ENCODE data around the gene PHETA1. TPM values are rescaled to one million over a fixed set of nuclear protein-coding genes. Genes with fewer than 3 reads are reported as not detected.

The PHETA1 gene
- total and polyA plus RNA-seq, 10 of the 15 experiments (the other 5 are each of a cell fraction or from before 2014, with no cell fraction given): 0.02 to 1.3 (median 0.51) TPM; not detected in 1

DNA sequence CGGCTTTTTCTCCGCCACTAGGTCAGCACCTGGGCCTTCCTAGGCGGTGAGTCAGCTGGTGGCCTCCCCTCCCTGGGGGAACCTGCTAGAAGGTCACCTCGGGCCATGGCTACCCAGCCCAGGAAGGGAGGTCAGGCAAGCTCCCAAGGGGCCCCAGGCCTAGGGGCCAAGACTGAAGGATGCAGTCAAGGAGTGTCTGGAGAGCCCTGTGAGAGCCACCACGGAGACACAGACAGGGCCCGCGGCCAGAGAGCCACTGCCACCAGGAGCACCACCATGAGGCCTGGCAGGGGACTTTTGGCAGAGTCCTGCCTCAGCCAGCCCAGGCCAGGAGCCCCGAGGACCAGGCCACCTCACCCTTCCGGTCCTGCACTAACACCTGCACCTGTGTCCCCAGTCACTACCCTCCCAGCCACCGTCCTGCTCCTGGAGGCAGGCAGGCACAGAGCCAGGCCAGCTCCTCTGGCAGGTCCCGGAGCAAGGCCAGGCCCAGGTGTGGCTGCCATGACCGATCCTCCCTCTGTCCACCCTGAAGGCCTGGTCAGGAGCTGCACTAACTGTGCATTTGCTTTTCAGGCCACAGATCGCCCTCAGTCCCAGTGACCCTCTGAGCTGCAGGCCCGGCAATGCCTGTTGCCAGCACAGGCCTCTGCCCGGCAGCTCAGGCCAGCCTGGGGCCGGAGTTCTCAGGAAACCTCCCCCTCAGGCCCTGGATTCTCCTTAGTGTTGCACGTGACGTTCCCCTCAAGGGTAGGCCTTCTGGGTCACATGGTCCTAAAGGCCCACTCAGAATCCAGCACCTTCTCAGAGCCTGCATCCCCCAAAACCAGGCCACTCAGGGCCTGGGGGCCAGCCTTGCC is 6.9 kb downstream of the PHETA1 start:
- in situ Hi-C loops (cut with MboI) (no loop called here), intact Hi-C loops (cut with micrococcal nuclease; ENCODE audit: unreplicated experiment) (no loop called here)
- WGBS (ENCODE audit: insufficient coverage, insufficient replicate concordance, low lambda C conversion rate, missing lambda C conversion rate): 63% methylated on average over 18 of the region's 18 CpGs
- Histone ChIP-seq H3K4me1 (ENCODE audit: control insufficient read depth, insufficient read depth, low read length) (no peaks in the 10 kb centered on the region), H3K27me3 (replicated peaks in 1 of 2; ENCODE audit: control insufficient read depth in 2 of 2, insufficient read depth in 2 of 2, low read length in 1 of 2) (no peaks in the 10 kb centered on the region; a peak in 1 of 4 replicates), H2AFZ (ENCODE audit: control insufficient read depth, low read depth, low read length) (no peak overlapping the region), H3K79me2 (ENCODE audit: control insufficient read depth, insufficient read depth, low read length) (no peaks in the 10 kb centered on the region), H3K36me3 (ENCODE audit: control insufficient read depth in 2 of 2, insufficient read depth in 2 of 2, low read length in 1 of 2) (no peaks in the 10 kb centered on the region), H3K9me3 (replicated peaks; ENCODE audit: control insufficient read depth, insufficient read depth, low read length) (no peaks in the 10 kb centered on the region), H3K9ac (ENCODE audit: control insufficient read depth, insufficient read depth, low read length) (no peak overlapping the region), H3K4me3 (no peak overlapping the region), H4K20me1 (ENCODE audit: control insufficient read depth, insufficient read depth) (no peaks in the 10 kb centered on the region), H3K27ac (ENCODE audit: control insufficient read depth, insufficient read depth) (no peak overlapping the region), H3K4me2 (ENCODE audit: control insufficient read depth, insufficient read depth) (no peak overlapping the region)
- CTCF ChIA-PET: no interaction called here
- SMC1A ChIA-PET (ENCODE audit: uncharacterized antibody, unreplicated experiment): no interaction called here
- TF ChIP-seq CHD4 (IDR thresholded peaks at IDR 0.05) (no peak), PAX5 (IDR thresholded peaks at IDR 0.05; ENCODE audit: borderline replicate concordance, low read depth, low read length) (no peak), CBX5 (IDR thresholded peaks at IDR 0.05; ENCODE audit: low read depth) (no peak), DPF2 (IDR thresholded peaks at IDR 0.05) (no peak), NFYA (IDR thresholded peaks at IDR 0.05; ENCODE audit: borderline replicate concordance, low read depth, low read length) (no peak), SREBF2 (IDR thresholded peaks at IDR 0.05; ENCODE audit: low read length) (no peak), EP300 (IDR thresholded peaks at IDR 0.05; ENCODE audit: borderline replicate concordance in 1 of 2, control insufficient read depth in 1 of 2, low read depth in 2 of 2, low read length in 2 of 2) (no peak), REST (IDR thresholded peaks at IDR 0.05; ENCODE audit: low read depth, low read length) (no peak), MAX (IDR thresholded peaks at IDR 0.05; ENCODE audit: low read depth, low read length) (no peak), MTA3 (IDR thresholded peaks at IDR 0.05; ENCODE audit: borderline replicate concordance, low read length) (no peak)
- TF ChIP-seq, protein P1, sequence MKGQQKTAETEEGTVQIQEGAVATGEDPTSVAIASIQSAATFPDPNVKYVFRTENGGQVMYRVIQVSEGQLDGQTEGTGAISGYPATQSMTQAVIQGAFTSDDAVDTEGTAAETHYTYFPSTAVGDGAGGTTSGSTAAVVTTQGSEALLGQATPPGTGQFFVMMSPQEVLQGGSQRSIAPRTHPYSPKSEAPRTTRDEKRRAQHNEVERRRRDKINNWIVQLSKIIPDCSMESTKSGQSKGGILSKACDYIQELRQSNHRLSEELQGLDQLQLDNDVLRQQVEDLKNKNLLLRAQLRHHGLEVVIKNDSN (IDR thresholded peaks at IDR 0.05; ENCODE audit: borderline replicate concordance, extremely low read length, insufficient read depth, low read depth, low read length): no peak
- no TSS peak for BruUV-seq (replicated peaks)
- POLR2A ChIA-PET: no interaction called here
- ATAC-seq (no peak), DNase-seq (ENCODE audit: low read depth, low spot score) (no peak), FAIRE-seq (no peak)
- RAD21 ChIA-PET (ENCODE audit: unreplicated experiment): no interaction called here

Measured in GM12878 (cell line).